Endodermal cell (in vitro differentiated cells): ENCODE measurements around the gene PDE4D. TPM values are rescaled to one million over a fixed set of nuclear protein-coding genes. Genes with fewer than 3 reads are reported as not detected.

ENCODE experiments used
- DNase-seq: peaks from one replicate; pipeline ENCODE4 v3.0.0-alpha.2; 2017
- H3K27ac ChIP-seq: 2 replicates; pipeline ENCODE4 v1.5.1; 2013; ENCODE audit warnings: mild to moderate bottlenecking, low read depth, low read length, moderate library complexity
- H3K27me3 ChIP-seq: 2 replicates; pipeline ENCODE4 v1.6.1; 2013; ENCODE audit warnings: mild to moderate bottlenecking, low read length, moderate library complexity; ENCODE audit not compliant: insufficient read depth, control insufficient read depth, poor library complexity, severe bottlenecking
- H3K36me3 ChIP-seq: 2 replicates; pipeline ENCODE4 v1.7.0; 2013; ENCODE audit warnings: mild to moderate bottlenecking, low read length, moderate library complexity; ENCODE audit not compliant: control insufficient read depth, insufficient read depth
- H3K4me1 ChIP-seq: one replicate; pipeline ENCODE4 v1.7.0; 2013; ENCODE audit warnings: low read length; ENCODE audit not compliant: control insufficient read depth, insufficient read depth
- H3K4me3 ChIP-seq: 2 replicates; pipeline ENCODE4 v1.5.1; 2013; ENCODE audit warnings: mild to moderate bottlenecking, low read length, moderate library complexity
- H3K9ac ChIP-seq: 2 replicates; pipeline ENCODE4 v1.6.1; 2013; ENCODE audit warnings: mild to moderate bottlenecking, low read length, moderate library complexity; ENCODE audit not compliant: poor library complexity, severe bottlenecking; ENCODE audit errors: extremely low read depth
- H3K9me3 ChIP-seq: 2 replicates; pipeline ENCODE4 v1.6.1; 2013; ENCODE audit warnings: mild to moderate bottlenecking, low read length, moderate library complexity; ENCODE audit not compliant: control insufficient read depth
- H3K27ac Mint-ChIP-seq: 2 replicates; pipeline ENCODE4 v1.8.0; 2020; ENCODE audit warnings: mixed read lengths
- H3K27me3 Mint-ChIP-seq: 2 replicates; pipeline ENCODE4 v1.8.0; 2021; ENCODE audit warnings: mild to moderate bottlenecking, mixed read lengths; ENCODE audit not compliant: insufficient read depth
- H3K36me3 Mint-ChIP-seq: 2 replicates; pipeline ENCODE4 v1.8.0; 2020; ENCODE audit warnings: low read depth, mixed read lengths
- H3K4me1 Mint-ChIP-seq: 2 replicates; pipeline ENCODE4 v1.8.0; 2020; ENCODE audit warnings: mixed read lengths
- H3K4me3 Mint-ChIP-seq: 2 replicates; pipeline ENCODE4 v1.8.0; 2020; ENCODE audit warnings: mild to moderate bottlenecking, moderate library complexity, mixed read lengths
- H3K9me3 Mint-ChIP-seq: 2 replicates; pipeline ENCODE4 v1.8.0; 2020; ENCODE audit warnings: mild to moderate bottlenecking, mixed read lengths
- WGBS, 2 experiments: methylation state at CpG; one replicate each; pipeline versions ENCODE4 v1.1.5 to v1.1.7; 2013; ENCODE audit warnings: missing lambda C conversion rate in 2 of 2, mixed read lengths in 1 of 2; ENCODE audit not compliant: insufficient coverage in 1 of 2, insufficient read length in 1 of 2; 5-methylcytosine and 5-hydroxymethylcytosine counted together
- total RNA-seq, 2 donors: library from RNA; stranded (reverse); fragmentation: NEBNext Ultra II Directional in 1 of 2; extraction: Animal tissue kit (Norgen Biotek cat#: 25700) in 1 of 2; gene quantifications; 2 replicates in 1 of 2; 3 replicates in 1 of 2; pipeline ENCODE4 v1.2.1, GENCODE V29; 2021
- TF ChIP-seq, protein P1 (sequence below): fragments of 200-600 bp; sonication (generic); conservative IDR thresholded peaks from 2 replicates; pipeline ENCODE4 v1.5.0; 2021; ENCODE audit warnings: antibody characterized with exemption, mild to moderate bottlenecking

The PDE4D gene
- total RNA-seq, 2 donors from 2014 or later: 9.2 to 11.4 TPM

DNA sequence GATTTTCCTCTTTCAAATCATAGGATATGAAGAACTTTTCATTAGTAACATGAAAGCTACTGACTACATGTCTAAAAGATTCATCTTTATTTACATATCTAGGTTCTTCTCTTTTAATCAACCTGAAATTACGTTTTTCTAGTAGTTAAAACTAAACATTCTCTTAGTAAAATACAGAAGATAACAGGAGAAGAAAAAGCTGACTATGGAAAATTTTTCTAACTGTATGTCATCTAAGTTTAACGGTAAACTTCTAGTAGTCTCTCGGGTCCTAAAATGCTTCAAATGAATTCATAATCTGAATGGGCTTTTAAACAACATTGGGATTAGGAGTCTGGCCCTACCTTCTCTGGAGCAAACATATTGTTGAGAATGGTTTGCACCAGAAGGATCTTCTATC is 151.9 kb downstream of the PDE4D start:
- no peak overlapping the region for H3K27ac ChIP-seq
- no peak overlapping the region for H3K4me3 Mint-ChIP-seq

DNA sequence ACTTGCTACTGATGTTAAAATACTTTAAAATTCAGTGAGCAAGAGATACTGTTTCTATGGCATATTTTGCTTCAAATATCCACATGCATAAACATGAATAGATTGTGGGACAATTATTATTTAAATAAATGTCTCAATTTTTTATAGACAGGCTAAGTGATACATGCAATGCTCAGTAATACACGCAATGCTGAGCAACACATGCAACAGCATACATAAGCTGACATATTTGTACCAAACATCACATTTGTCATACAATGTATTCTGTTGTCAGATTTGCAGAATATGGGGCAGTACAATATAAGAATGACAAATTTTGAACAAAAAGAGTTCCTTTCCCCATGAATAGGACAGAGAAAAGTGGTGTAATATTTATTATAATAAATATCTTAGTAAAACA is 155.5 kb downstream of the PDE4D start:
- Mint-ChIP-seq H3K4me3 (no peak overlapping the region), H3K4me1 (no peaks in the 10 kb centered on the region), H3K36me3 (no peaks in the 10 kb centered on the region), H3K27ac (no peak overlapping the region), H3K9me3 (no peaks in the 10 kb centered on the region), H3K27me3 (no peaks in the 10 kb centered on the region)
- no peak overlapping the region for H3K9ac ChIP-seq
- H3K4me1 ChIP-seq: no peaks in the 10 kb centered on the region
- H3K27me3 ChIP-seq: no peaks in the 10 kb centered on the region
- H3K27ac ChIP-seq: no peak overlapping the region
- H3K9me3 ChIP-seq: no peaks in the 10 kb centered on the region
- TF ChIP-seq, protein P1, sequence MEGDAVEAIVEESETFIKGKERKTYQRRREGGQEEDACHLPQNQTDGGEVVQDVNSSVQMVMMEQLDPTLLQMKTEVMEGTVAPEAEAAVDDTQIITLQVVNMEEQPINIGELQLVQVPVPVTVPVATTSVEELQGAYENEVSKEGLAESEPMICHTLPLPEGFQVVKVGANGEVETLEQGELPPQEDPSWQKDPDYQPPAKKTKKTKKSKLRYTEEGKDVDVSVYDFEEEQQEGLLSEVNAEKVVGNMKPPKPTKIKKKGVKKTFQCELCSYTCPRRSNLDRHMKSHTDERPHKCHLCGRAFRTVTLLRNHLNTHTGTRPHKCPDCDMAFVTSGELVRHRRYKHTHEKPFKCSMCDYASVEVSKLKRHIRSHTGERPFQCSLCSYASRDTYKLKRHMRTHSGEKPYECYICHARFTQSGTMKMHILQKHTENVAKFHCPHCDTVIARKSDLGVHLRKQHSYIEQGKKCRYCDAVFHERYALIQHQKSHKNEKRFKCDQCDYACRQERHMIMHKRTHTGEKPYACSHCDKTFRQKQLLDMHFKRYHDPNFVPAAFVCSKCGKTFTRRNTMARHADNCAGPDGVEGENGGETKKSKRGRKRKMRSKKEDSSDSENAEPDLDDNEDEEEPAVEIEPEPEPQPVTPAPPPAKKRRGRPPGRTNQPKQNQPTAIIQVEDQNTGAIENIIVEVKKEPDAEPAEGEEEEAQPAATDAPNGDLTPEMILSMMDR: no peak
- 100% methylated on average over 1 of the region's 1 CpG; no CpG with 5 or more reads in 1 of the 2 experiments for whole genome bisulfite sequencing, 2 experiments
- H3K4me3 ChIP-seq: no peak overlapping the region
- no peaks in the 10 kb centered on the region for H3K36me3 ChIP-seq
- no peak for DNase-seq

More for the DNA sequence above, 151.9 kb downstream of the PDE4D start:
- Histone ChIP-seq H3K9ac (no peak overlapping the region), H3K9me3 (no peaks in the 10 kb centered on the region), H3K4me1 (no peaks in the 10 kb centered on the region), H3K27me3 (no peaks in the 10 kb centered on the region), H3K36me3 (no peaks in the 10 kb centered on the region), H3K4me3 (no peak overlapping the region)
- H3K27me3 Mint-ChIP-seq: no peaks in the 10 kb centered on the region
- H3K27ac Mint-ChIP-seq: no peak overlapping the region
- DNase-seq: no peak
- no peaks in the 10 kb centered on the region for H3K9me3 Mint-ChIP-seq
- TF ChIP-seq, protein P1: no peak
- no peaks in the 10 kb centered on the region for H3K36me3 Mint-ChIP-seq
- WGBS, 2 experiments: 94% methylated on average over 3 of the region's 3 CpGs; no CpG with 5 or more reads in 1 of the 2 experiments
- no peaks in the 10 kb centered on the region for H3K4me1 Mint-ChIP-seq

DNA sequence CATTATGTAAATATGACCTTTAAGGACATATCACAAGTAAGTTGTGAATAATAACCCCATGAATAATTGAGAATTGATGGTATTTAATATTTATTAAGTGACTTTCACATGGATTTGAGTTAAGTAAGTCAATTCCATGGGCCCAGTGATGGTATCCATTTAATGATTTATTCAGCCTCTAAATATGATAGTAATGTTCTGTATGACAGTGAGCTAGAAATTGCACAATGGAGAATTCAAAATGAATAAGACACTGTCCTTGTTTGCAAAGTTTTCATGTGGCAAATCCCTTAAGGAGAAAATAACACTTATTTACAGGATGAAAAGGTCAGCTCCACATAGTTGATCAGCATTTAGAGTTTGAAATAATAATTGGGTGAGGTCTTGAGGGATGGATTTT is 160.7 kb downstream of the PDE4D start:
- TF ChIP-seq, protein P1: no peak
- Histone ChIP-seq H3K9me3 (no peaks in the 10 kb centered on the region), H3K36me3 (no peaks in the 10 kb centered on the region), H3K27ac (no peak overlapping the region), H3K4me1 (no peaks in the 10 kb centered on the region), H3K4me3 (no peak overlapping the region), H3K27me3 (no peaks in the 10 kb centered on the region), H3K9ac (no peak overlapping the region)
- no peak for DNase-seq
- Mint-ChIP-seq H3K27me3 (no peaks in the 10 kb centered on the region), H3K27ac (no peak overlapping the region), H3K36me3 (no peaks in the 10 kb centered on the region), H3K4me3 (no peak overlapping the region), H3K9me3 (no peaks in the 10 kb centered on the region), H3K4me1 (no peaks in the 10 kb centered on the region)
